ENCODE results near the gene NHLRC2. TPM values are rescaled to one million over a fixed set of nuclear protein-coding genes. Genes with fewer than 3 reads are reported as not detected.
A peak's percentile ranks its signal among the peaks of the same experiment; 100 is the strongest.

Gene NHLRC2
- total and polyA plus RNA-seq, 10 of the 15 experiments (the other 5 are each of a cell fraction or from before 2014, with no cell fraction given) = 1.9 to 31.3 (median 15.9) TPM

DNA sequence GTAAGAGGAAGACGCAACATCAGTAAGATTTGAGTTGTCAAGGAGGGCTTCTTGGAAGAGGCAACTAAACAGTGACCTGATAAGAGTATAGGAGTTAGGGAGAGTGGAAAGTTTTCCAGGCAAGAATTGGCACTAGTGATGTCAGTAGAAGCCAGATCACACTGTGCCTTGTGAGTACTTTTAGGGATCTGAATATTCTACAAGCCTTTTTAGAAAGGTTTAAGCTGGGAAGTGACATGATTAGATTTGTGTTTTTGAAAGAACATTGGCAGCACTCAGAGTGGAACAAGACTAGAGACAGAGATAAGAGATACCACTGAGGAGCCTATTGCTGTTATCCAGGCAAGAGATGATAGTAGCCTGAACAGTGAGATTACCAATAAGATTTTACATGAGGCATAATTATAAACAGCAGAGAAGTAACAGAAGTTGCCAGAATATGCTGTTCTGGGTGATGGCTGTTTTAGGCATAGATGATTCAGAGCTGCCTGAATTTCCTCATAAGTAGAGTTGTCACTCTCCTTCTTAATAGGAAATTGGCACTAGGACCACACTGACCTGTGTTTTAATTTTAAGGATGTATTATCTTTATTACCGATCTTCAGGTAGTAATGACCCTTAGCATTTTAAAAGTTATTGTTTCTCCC, 45.6 kb downstream of the NHLRC2 start:
- no peak for TF ChIP-seq PKNOX1 (IDR thresholded peaks at IDR 0.05)
- no peak for TF ChIP-seq HDAC2 (IDR thresholded peaks at IDR 0.05)
- Histone ChIP-seq H3K4me1 (ENCODE audit: control insufficient read depth, insufficient read depth, low read length) (no peaks in the 10 kb centered on the region), H3K9me3 (replicated peaks; ENCODE audit: control insufficient read depth, insufficient read depth, low read length) (no peaks in the 10 kb centered on the region), H3K9ac (ENCODE audit: control insufficient read depth, insufficient read depth, low read length) (no peak overlapping the region), H3K36me3 (ENCODE audit: control insufficient read depth in 2 of 2, insufficient read depth in 2 of 2, low read length in 1 of 2) (peaks cover 2 to 21% of the 10 kb centered on the region in 2 experiments), H2AFZ (ENCODE audit: control insufficient read depth, low read depth, low read length) (no peak overlapping the region), H4K20me1 (ENCODE audit: control insufficient read depth, insufficient read depth) (no peaks in the 10 kb centered on the region), H3K27me3 (replicated peaks in 1 of 2; ENCODE audit: control insufficient read depth in 2 of 2, insufficient read depth in 2 of 2, low read length in 1 of 2) (no peaks in the 10 kb centered on the region), H3K4me3 (no peak overlapping the region), H3K27ac (ENCODE audit: control insufficient read depth, insufficient read depth) (no peak overlapping the region), H3K79me2 (ENCODE audit: control insufficient read depth, insufficient read depth, low read length) (no peaks in the 10 kb centered on the region), H3K4me2 (ENCODE audit: control insufficient read depth, insufficient read depth) (no peak overlapping the region)
- BruUV-seq (replicated peaks) = no TSS peak
- ChIA-PET SMC1A (ENCODE audit: uncharacterized antibody, unreplicated experiment) (interaction anchor here (0.8 to 2.3 kb wide), 2 partner anchors 8 to 202 kb away, joined by 4 to 9 read pairs; no protein-coding TSS in a partner anchor), POLR2A (interaction anchor here (0.5 kb wide), 1 partner anchor 26 kb away, joined by 3 read pairs; no protein-coding TSS in a partner anchor), CTCF (interaction anchor here (0.8 to 1.1 kb wide), 2 partner anchors 101 to 151 kb away, joined by 3 to 5 read pairs; no protein-coding TSS in a partner anchor), RAD21 (ENCODE audit: unreplicated experiment) (no interaction called here)
- intact Hi-C loops (cut with micrococcal nuclease; ENCODE audit: unreplicated experiment) = loop anchor here (10.0 kb wide), 1 partner anchor 195 kb away; no protein-coding TSS in a partner anchor
- ATAC-seq (no peak), DNase-seq (ENCODE audit: low read depth, low spot score) (no peak), FAIRE-seq (no peak)
- 100% methylated on average over 2 of the region's 2 CpGs for WGBS (ENCODE audit: insufficient coverage, insufficient replicate concordance, low lambda C conversion rate, missing lambda C conversion rate)
- in situ Hi-C loops (cut with MboI) = no loop called here

DNA sequence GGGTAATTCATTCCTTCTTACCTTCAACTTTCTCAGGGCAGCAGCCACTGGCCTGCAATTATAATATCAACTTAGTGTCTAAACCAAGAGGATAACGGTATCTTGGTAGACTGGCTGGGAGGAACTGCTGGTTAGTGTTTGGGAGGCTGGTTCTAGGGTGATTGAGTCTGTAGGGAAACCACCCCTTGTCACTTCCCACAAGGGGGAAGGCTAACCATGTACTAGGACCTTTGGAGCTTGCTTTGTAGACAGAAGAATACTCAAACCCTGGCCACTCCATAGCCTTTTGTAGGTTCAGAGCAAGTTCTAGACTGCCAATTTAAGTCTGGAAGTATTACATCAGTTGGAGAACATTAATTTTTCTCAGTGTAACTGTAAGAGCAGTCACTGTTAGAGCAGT, 51.3 kb downstream of the NHLRC2 start:
- no peaks in the 10 kb centered on the region for H3K27me3 ChIP-seq (replicated peaks in 1 of 2; ENCODE audit: control insufficient read depth in 2 of 2, insufficient read depth in 2 of 2, low read length in 1 of 2)
- no peaks in the 10 kb centered on the region for H4K20me1 ChIP-seq (ENCODE audit: control insufficient read depth, insufficient read depth)
- no peak overlapping the region for H3K27ac ChIP-seq (ENCODE audit: control insufficient read depth, insufficient read depth)
- peaks cover 3 to 22% of the 10 kb centered on the region in 2 experiments for H3K36me3 ChIP-seq (ENCODE audit: control insufficient read depth in 2 of 2, insufficient read depth in 2 of 2, low read length in 1 of 2)
- DNase-seq (ENCODE audit: low read depth, low spot score) (no peak), ATAC-seq (no peak), FAIRE-seq (no peak)
- intact Hi-C loops (cut with micrococcal nuclease; ENCODE audit: unreplicated experiment) = loop anchor here (10.0 kb wide), 1 partner anchor 201 kb away; no protein-coding TSS in a partner anchor
- TF ChIP-seq SMC3 (IDR thresholded peaks at IDR 0.05; ENCODE audit: borderline replicate concordance, low read length) (0 out of 2 replicates have a peak, but pooled peaks have one; percentile 4), RAD21 (IDR thresholded peaks at IDR 0.05; ENCODE audit: insufficient read depth, low read depth, low read length) (peak; percentile 20; the same call in 1 of the 2 replicates), KLF5 (IDR thresholded peaks at IDR 0.05; ENCODE audit: partially characterized antibody) (no peak)
- H3K4me2 ChIP-seq (ENCODE audit: control insufficient read depth, insufficient read depth) = no peak overlapping the region
- H2AFZ ChIP-seq (ENCODE audit: control insufficient read depth, low read depth, low read length) = no peak overlapping the region
- RAD21 ChIA-PET (ENCODE audit: unreplicated experiment) = interaction anchor here (0.6 kb wide), 1 partner anchor 79 kb away, joined by 3 read pairs; no protein-coding TSS in a partner anchor
- no peaks in the 10 kb centered on the region for H3K9me3 ChIP-seq (replicated peaks; ENCODE audit: control insufficient read depth, insufficient read depth, low read length)
- H3K9ac ChIP-seq (ENCODE audit: control insufficient read depth, insufficient read depth, low read length) = no peak overlapping the region
- POLR2A ChIA-PET = no interaction called here
- in situ Hi-C loops (cut with MboI) = no loop called here
- BruUV-seq (replicated peaks) = no TSS peak
- H3K79me2 ChIP-seq (ENCODE audit: control insufficient read depth, insufficient read depth, low read length) = no peaks in the 10 kb centered on the region
- 100% methylated on average over 1 of the region's 1 CpG for WGBS (ENCODE audit: insufficient coverage, insufficient replicate concordance, low lambda C conversion rate, missing lambda C conversion rate)
- H3K4me1 ChIP-seq (ENCODE audit: control insufficient read depth, insufficient read depth, low read length) = no peaks in the 10 kb centered on the region
- CTCF ChIA-PET = no interaction called here
- SMC1A ChIA-PET (ENCODE audit: uncharacterized antibody, unreplicated experiment) = interaction anchor here (1.2 kb wide), 1 partner anchor 8 kb away, joined by 4 read pairs; no protein-coding TSS in a partner anchor
- no peak overlapping the region for H3K4me3 ChIP-seq
